Loucy (cell line): Measurements from ENCODE around the gene ZDHHC11.

Experiments
- EZH2phosphoT487 ChIP-seq: fragments of 200-600 bp; IDR thresholded peaks from 2 replicates; pipeline ENCODE4 v1.6.1; 2018; ENCODE audit warnings: antibody characterized with exemption, mild to moderate bottlenecking, moderate library complexity, borderline replicate concordance
- TF ChIP-seq, protein P1 (sequence below): fragments of 200-600 bp; sonication (generic); conservative IDR thresholded peaks from 2 replicates; pipeline ENCODE4 v1.5.1; 2014; ENCODE audit warnings: mild to moderate bottlenecking, antibody characterized with exemption, low read length

DNA sequence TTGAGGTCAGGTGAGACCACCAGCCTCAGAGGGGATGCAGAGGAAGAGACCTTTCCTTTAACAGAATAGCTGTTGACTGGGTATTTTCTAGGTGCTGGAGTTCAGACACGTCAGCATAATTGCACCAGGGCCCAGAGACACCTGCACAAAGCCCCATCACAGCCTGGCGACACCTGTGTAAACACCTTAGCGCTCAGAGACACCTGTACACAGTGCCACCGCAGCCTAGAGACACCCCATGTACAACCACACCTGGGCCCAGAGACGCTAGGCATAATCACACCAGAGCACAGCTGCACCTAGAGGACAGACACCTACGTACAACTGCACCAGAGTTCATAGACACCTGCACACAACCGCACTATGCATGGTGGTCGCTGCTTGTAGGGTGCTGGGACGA is 42.9 kb upstream of the ZDHHC11 start:
- TF ChIP-seq, protein P1, sequence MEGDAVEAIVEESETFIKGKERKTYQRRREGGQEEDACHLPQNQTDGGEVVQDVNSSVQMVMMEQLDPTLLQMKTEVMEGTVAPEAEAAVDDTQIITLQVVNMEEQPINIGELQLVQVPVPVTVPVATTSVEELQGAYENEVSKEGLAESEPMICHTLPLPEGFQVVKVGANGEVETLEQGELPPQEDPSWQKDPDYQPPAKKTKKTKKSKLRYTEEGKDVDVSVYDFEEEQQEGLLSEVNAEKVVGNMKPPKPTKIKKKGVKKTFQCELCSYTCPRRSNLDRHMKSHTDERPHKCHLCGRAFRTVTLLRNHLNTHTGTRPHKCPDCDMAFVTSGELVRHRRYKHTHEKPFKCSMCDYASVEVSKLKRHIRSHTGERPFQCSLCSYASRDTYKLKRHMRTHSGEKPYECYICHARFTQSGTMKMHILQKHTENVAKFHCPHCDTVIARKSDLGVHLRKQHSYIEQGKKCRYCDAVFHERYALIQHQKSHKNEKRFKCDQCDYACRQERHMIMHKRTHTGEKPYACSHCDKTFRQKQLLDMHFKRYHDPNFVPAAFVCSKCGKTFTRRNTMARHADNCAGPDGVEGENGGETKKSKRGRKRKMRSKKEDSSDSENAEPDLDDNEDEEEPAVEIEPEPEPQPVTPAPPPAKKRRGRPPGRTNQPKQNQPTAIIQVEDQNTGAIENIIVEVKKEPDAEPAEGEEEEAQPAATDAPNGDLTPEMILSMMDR, result no peak
- TF ChIP-seq EZH2phosphoT487, result no peak
